ENCODE results near the gene RNASEH1.

DNA sequence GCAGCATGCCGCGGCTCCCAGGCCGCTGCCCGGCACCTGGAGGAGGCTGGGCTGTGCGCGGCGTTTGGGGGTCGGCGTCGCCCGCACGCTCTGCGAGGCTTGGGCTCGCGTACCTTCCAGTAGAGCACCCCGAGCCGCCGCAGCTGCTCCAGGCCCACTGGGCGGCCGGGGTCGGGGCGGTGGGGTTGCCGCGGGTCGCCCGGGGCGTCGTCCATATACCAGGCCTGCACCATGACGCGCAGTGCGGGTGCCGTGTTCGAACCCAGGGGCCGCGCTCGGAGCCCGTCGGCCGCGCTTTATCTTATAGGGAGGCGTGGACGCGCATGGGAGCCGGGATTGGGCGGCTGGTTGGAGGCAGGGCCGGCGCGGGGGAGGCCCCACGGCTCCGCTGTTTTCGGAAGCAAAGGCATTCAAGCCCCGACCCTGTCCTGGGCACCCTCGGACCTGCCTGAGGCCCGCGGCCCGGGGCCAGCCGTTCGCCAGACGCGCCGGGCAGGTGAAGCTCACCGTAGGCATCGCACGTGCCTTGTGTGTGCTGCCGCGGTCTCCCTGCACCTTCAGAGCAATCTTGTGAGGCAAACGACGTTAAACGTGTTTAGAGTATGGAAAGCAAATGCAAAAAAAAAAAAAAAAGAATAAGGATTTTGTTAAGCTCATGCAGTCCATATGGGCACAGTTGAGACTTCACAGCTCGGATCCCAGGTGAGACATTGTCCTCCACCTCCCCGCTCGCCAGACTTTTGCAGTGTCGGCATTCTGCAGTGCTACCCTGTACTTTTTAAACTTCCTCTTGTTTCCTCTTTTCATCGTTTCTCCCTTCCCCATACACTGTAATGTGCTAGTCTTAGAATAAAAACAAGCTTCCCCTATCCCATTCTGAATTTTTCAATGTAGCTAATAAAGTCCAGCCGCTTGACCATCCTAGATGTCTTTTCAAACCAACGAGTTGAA is 38.6 kb downstream of the RNASEH1 start, which contains the start of gene ADI1:
- TF ChIP-seq, protein P1, sequence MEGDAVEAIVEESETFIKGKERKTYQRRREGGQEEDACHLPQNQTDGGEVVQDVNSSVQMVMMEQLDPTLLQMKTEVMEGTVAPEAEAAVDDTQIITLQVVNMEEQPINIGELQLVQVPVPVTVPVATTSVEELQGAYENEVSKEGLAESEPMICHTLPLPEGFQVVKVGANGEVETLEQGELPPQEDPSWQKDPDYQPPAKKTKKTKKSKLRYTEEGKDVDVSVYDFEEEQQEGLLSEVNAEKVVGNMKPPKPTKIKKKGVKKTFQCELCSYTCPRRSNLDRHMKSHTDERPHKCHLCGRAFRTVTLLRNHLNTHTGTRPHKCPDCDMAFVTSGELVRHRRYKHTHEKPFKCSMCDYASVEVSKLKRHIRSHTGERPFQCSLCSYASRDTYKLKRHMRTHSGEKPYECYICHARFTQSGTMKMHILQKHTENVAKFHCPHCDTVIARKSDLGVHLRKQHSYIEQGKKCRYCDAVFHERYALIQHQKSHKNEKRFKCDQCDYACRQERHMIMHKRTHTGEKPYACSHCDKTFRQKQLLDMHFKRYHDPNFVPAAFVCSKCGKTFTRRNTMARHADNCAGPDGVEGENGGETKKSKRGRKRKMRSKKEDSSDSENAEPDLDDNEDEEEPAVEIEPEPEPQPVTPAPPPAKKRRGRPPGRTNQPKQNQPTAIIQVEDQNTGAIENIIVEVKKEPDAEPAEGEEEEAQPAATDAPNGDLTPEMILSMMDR (IDR thresholded peaks at IDR 0.05) = no peak
- TF ChIP-seq EZH2 (IDR thresholded peaks at IDR 0.05) (no peak), EZH2phosphoT487 (IDR thresholded peaks at IDR 0.05) (no peak)
